Effector memory CD4-positive, alpha-beta T cell (primary cell): ENCODE results near the gene GJA8.
A peak's percentile ranks its signal among the peaks of the same experiment; 100 is the strongest.
"Not testable (repeated sequence)": the region's sequence is repeated elsewhere in the genome, so short reads cannot be mapped to it uniquely, and the experiment has no call there.

Source experiments
- DNase-seq, 3 donors: peaks; one replicate each; pipeline ENCODE4 v3.0.0-alpha.2; 2020
- H3K27ac ChIP-seq: 2 replicates; pipeline ENCODE4 v1.7.0; 2013; ENCODE audit warnings: mild to moderate bottlenecking, low read length, moderate library complexity; ENCODE audit not compliant: insufficient read depth, poor library complexity, severe bottlenecking
- H3K27me3 ChIP-seq: replicated peaks from 2 replicates; pipeline ENCODE4 v1.7.0; 2013; ENCODE audit warnings: mild to moderate bottlenecking, low read length; ENCODE audit not compliant: insufficient read depth, control insufficient read depth, poor library complexity, severe bottlenecking
- H3K36me3 ChIP-seq: 2 replicates; pipeline ENCODE4 v1.7.0; 2013; ENCODE audit warnings: mild to moderate bottlenecking, low read length, moderate library complexity; ENCODE audit not compliant: control insufficient read depth, insufficient read depth
- H3K4me1 ChIP-seq: 2 replicates; pipeline ENCODE4 v1.7.0; 2013; ENCODE audit warnings: low read length, mild to moderate bottlenecking; ENCODE audit not compliant: control insufficient read depth, insufficient read depth, poor library complexity, severe bottlenecking
- H3K4me3 ChIP-seq: 2 replicates; pipeline ENCODE4 v1.7.0; 2013; ENCODE audit warnings: low read length, low read depth, mild to moderate bottlenecking; ENCODE audit not compliant: insufficient read depth, poor library complexity, severe bottlenecking
- H3K9me3 ChIP-seq: 2 replicates; pipeline ENCODE4 v1.7.0; 2013; ENCODE audit warnings: mild to moderate bottlenecking, low read length, moderate library complexity; ENCODE audit not compliant: control insufficient read depth

GJA8 gene

DNA sequence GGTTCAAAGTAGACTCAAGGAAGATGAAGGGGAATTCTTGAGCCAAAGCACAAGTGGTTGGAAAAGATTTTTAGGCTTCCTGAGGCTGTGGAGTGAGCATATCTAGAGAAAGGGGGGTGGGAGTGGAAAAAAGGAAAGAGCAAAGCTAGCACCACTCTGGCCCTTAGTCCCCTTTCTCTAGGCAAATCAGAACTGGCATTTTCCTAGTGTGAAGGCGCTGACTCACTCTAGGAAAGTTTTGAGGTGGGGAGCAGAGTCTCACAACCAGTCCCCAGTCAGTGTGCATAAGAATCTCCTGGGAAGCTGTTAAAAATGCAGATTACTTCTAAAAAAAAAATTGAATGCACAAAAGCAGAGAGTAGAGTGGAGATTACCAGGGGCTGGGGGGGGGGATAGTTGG lies 22.2 kb downstream of the GJA8 start:
- H3K4me1 ChIP-seq, result no peaks in the 10 kb centered on the region
- no peaks in the 10 kb centered on the region for H3K36me3 ChIP-seq
- no peaks in the 10 kb centered on the region for H3K9me3 ChIP-seq
- H3K27ac ChIP-seq, result no peak overlapping the region
- DNase-seq, result no peak
- H3K4me3 ChIP-seq, result no peak overlapping the region
- no peaks in the 10 kb centered on the region for H3K27me3 ChIP-seq

DNA sequence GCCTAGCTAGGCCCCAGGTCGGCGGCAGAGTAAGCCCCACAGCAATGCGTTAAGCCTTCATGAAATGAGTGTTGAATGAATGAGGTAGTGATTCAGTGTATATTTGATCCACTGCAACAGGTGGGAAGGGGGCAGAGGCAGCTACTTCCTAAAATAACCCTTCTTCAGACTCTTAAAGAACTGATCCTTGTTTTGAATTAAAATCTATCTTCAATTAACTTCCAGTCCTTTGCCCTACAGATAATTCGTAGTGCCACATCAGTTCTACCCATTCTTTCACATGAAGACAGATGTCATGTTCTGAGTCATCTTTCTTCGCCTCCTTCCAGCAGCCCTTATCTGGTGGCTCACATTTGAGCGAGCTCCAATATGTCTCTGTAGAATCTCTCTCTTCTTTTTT lies 24.6 kb downstream of the GJA8 start:
- not testable (repeated sequence) for H3K27ac ChIP-seq, H3K9me3 ChIP-seq, H3K4me3 ChIP-seq, H3K4me1 ChIP-seq, H3K27me3 ChIP-seq, DNase-seq, H3K36me3 ChIP-seq

GRCh38 chr1:147927689-147928088 lies 25.1 kb downstream of the GJA8 start:
- not testable (repeated sequence) for H3K4me1 ChIP-seq, H3K9me3 ChIP-seq, H3K27ac ChIP-seq, H3K36me3 ChIP-seq, H3K27me3 ChIP-seq, H3K4me3 ChIP-seq, DNase-seq

- DNase-seq, result peak; percentile 79 to 88 (median 86)
Measured at GRCh38 chr1:147928236-147929132, 25.9 kb downstream of the GJA8 start, which contains the start of gene GPR89B. Gene GPR89B (plus strand): TSS chr1:147928420. CDS start chr1:147928537, 117 bp downstream.

GRCh38 chr1:147931137-147931536 lies 28.5 kb downstream of the GJA8 start:
- not testable (repeated sequence) for H3K27ac ChIP-seq, H3K27me3 ChIP-seq, H3K4me3 ChIP-seq, H3K4me1 ChIP-seq, H3K36me3 ChIP-seq, H3K9me3 ChIP-seq, DNase-seq

More at GRCh38 chr1:147928236-147929132, 25.9 kb downstream of the GJA8 start, which contains the start of gene GPR89B:
- H3K9me3 ChIP-seq, H3K4me1 ChIP-seq, H3K27me3 ChIP-seq, H3K36me3 ChIP-seq: not testable (repeated sequence)
- H3K27ac ChIP-seq, result peak within 1 kb of the TSS; percentile 64
- peak within 1 kb of the TSS; percentile 83 for H3K4me3 ChIP-seq

GRCh38 chr1:147935296-147935695 lies 32.7 kb downstream of the GJA8 start:
- DNase-seq, H3K4me1 ChIP-seq, H3K27ac ChIP-seq, H3K27me3 ChIP-seq, H3K36me3 ChIP-seq, H3K4me3 ChIP-seq, H3K9me3 ChIP-seq: not testable (repeated sequence)

GRCh38 chr1:147940456-147940855 lies 37.9 kb downstream of the GJA8 start:
- not testable (repeated sequence) for H3K4me1 ChIP-seq, H3K27ac ChIP-seq, H3K9me3 ChIP-seq

GRCh38 chr1:147942563-147942962 lies 40.0 kb downstream of the GJA8 start:
- H3K36me3 ChIP-seq, H3K4me3 ChIP-seq, H3K4me1 ChIP-seq, H3K9me3 ChIP-seq, H3K27me3 ChIP-seq, H3K27ac ChIP-seq, DNase-seq: not testable (repeated sequence)

More at GRCh38 chr1:147940456-147940855, 37.9 kb downstream of the GJA8 start:
- not testable (repeated sequence) for H3K36me3 ChIP-seq, DNase-seq, H3K4me3 ChIP-seq, H3K27me3 ChIP-seq

DNA sequence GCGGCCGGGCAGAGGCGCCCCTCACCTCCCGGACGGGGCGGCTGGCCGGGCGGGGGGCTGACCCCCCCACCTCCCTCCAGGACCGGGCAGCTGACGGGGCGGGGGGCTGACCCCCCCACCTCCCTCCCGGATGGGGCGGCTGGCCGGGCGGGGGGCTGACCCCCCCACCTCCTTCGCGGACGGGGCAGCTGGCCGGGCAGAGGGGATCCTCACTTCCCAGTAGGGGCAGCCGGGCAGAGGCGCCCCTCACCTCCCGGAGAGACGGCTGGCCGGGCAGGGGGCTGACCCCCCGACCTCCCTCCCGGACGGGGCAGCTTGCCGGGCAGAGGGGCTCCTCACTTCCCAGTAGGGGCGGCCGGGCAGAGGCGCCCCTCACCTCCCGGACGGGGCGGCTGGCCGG lies 46.9 kb downstream of the GJA8 start:
- not testable (repeated sequence) for H3K4me1 ChIP-seq, DNase-seq, H3K36me3 ChIP-seq, H3K27ac ChIP-seq, H3K4me3 ChIP-seq, H3K9me3 ChIP-seq, H3K27me3 ChIP-seq
